K562 (cell line): Measurements from ENCODE around the gene STK33.

Experiments used
- GATA2 ChIP-seq: sonication (generic); formaldehyde crosslinking; IDR thresholded peaks from 2 replicates; pipeline ENCODE4 v1.4.0; 2020; ENCODE audit warnings: mild to moderate bottlenecking, missing genetic modification reagents
- IRF9 ChIP-seq: fragments of 450-650 bp; IDR thresholded peaks from 2 replicates; pipeline ENCODE4 v1.6.1; 2016; ENCODE audit warnings: missing biosample characterization, missing genetic modification characterization
- POLR2A ChIP-seq: fragments of 450-650 bp; conservative IDR thresholded peaks from 2 replicates; pipeline ENCODE4 v1.6.1; 2016
- RERE ChIP-seq: sonication (generic); formaldehyde crosslinking; IDR thresholded peaks from 2 replicates; pipeline ENCODE4 v1.8.0; 2023; ENCODE audit warnings: missing genetic modification reagents, mild to moderate bottlenecking, borderline replicate concordance
- ZNF274 ChIP-seq: IDR thresholded peaks from 2 replicates; pipeline ENCODE4 v1.6.1; 2011; ENCODE audit warnings: low read depth, mild to moderate bottlenecking, low read length, moderate library complexity, borderline replicate concordance
- ZNF512 ChIP-seq: IDR thresholded peaks from 2 replicates; pipeline ENCODE4 v1.6.1; 2016; ENCODE audit warnings: missing genetic modification characterization, missing compliant biosample characterization
- TF ChIP-seq, protein P1 (sequence below), 3 experiments: IDR thresholded peaks in 2 of 3; conservative IDR thresholded peaks in 1 of 3; 2 replicates each; pipeline ENCODE4 v1.5.1; 2011 to 2012; ENCODE audit warnings: low read length in 3 of 3, mild to moderate bottlenecking in 3 of 3, control low read depth in 2 of 3, improper control_type of control experiment in 1 of 3, inconsistent platforms in 1 of 3, low read depth in 1 of 3, mixed read lengths in 1 of 3, moderate library complexity in 1 of 3; ENCODE audit not compliant: insufficient read depth in 2 of 3

- TF ChIP-seq, protein P1, sequence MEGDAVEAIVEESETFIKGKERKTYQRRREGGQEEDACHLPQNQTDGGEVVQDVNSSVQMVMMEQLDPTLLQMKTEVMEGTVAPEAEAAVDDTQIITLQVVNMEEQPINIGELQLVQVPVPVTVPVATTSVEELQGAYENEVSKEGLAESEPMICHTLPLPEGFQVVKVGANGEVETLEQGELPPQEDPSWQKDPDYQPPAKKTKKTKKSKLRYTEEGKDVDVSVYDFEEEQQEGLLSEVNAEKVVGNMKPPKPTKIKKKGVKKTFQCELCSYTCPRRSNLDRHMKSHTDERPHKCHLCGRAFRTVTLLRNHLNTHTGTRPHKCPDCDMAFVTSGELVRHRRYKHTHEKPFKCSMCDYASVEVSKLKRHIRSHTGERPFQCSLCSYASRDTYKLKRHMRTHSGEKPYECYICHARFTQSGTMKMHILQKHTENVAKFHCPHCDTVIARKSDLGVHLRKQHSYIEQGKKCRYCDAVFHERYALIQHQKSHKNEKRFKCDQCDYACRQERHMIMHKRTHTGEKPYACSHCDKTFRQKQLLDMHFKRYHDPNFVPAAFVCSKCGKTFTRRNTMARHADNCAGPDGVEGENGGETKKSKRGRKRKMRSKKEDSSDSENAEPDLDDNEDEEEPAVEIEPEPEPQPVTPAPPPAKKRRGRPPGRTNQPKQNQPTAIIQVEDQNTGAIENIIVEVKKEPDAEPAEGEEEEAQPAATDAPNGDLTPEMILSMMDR (IDR thresholded peaks at IDR 0.05 in 2 of 3, conservative IDR thresholded peaks at IDR 0.05 in 1 of 3; ENCODE audit: insufficient read depth in 2 of 3, low read depth in 1 of 3, low read length in 3 of 3): no peak
- no peak for TF ChIP-seq IRF9 (tag)
- no peak for TF ChIP-seq POLR2A
- TF ChIP-seq RERE: no peak
- no peak for TF ChIP-seq ZNF274
- no peak for TF ChIP-seq ZNF512 (tag)
- TF ChIP-seq GATA2 (CRISPR knock-in tag): no peak
These were observed 242.8 kb downstream of the STK33 start for GRCh38 chr11:8351223-8351622.
